HL-60 (cell line): ENCODE data around the gene SARM1.

Source experiments
- POLR2AphosphoS5 ChIP-seq: IDR thresholded peaks from 2 replicates; pipeline ENCODE4 v1.6.1; 2012; ENCODE audit warnings: low read depth
- TF ChIP-seq, protein P1 (sequence below): IDR thresholded peaks from one replicate; pipeline ENCODE4 v1.5.1; 2011; ENCODE audit warnings: low read length, control low read depth, inconsistent platforms; ENCODE audit not compliant: insufficient read depth

DNA sequence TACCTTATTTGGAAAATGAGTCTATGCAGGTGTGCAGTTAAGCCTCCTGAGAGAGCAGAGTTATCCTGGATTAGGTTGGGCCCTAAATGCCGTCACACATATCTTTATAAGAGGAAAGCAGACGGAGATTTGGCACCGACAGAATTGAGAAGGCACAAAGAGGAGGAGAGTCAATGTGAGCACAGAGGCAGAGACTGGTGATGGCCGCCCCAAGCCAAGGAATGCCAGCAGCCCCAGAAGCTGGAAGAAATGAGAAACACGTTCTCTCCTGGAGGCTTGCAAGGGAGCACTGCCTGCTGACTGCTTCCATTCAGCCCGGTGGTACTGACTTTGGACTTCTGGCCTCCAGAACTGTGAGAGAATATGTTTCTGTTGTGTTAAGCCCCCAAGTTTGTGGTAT is 31.4 kb downstream of the SARM1 start:
- TF ChIP-seq, protein P1, sequence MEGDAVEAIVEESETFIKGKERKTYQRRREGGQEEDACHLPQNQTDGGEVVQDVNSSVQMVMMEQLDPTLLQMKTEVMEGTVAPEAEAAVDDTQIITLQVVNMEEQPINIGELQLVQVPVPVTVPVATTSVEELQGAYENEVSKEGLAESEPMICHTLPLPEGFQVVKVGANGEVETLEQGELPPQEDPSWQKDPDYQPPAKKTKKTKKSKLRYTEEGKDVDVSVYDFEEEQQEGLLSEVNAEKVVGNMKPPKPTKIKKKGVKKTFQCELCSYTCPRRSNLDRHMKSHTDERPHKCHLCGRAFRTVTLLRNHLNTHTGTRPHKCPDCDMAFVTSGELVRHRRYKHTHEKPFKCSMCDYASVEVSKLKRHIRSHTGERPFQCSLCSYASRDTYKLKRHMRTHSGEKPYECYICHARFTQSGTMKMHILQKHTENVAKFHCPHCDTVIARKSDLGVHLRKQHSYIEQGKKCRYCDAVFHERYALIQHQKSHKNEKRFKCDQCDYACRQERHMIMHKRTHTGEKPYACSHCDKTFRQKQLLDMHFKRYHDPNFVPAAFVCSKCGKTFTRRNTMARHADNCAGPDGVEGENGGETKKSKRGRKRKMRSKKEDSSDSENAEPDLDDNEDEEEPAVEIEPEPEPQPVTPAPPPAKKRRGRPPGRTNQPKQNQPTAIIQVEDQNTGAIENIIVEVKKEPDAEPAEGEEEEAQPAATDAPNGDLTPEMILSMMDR: no peak
- TF ChIP-seq POLR2AphosphoS5: no peak
